ENCODE results near the gene LGR4. TPM values are rescaled to one million over a fixed set of nuclear protein-coding genes. Genes with fewer than 3 reads are reported as not detected.
"Not testable (repeated sequence)": the region's sequence is repeated elsewhere in the genome, so short reads cannot be mapped to it uniquely, and the experiment has no call there.

The LGR4 gene
- total RNA-seq, 1 donor from 2014 or later, result 154 TPM

- no peak for DNase-seq (ENCODE audit: low spot score, unreplicated experiment)
- Mint-ChIP-seq H3K9me3 (ENCODE audit: low read depth) (peaks cover 2% of the 10 kb centered on the region), H3K4me1 (ENCODE audit: low read depth) (peaks cover 41% of the 10 kb centered on the region), H3K27me3 (no peaks in the 10 kb centered on the region), H3K36me3 (ENCODE audit: insufficient read depth) (peaks cover 17% of the 10 kb centered on the region), H3K27ac (peak overlapping the region; percentile 60), H3K4me3 (ENCODE audit: low read depth) (no peak overlapping the region)
- no peak for TF ChIP-seq CTCF (IDR thresholded peaks at IDR 0.05; ENCODE audit: unreplicated experiment)
These were observed 20.4 kb downstream of the LGR4 start for GRCh38 chr11:27452147-27452546.

GRCh38 chr11:27451244-27451965 is 21.2 kb downstream of the LGR4 start:
- peaks cover 2% of the 10 kb centered on the region for H3K9me3 Mint-ChIP-seq (ENCODE audit: low read depth)
- H3K4me1 Mint-ChIP-seq (ENCODE audit: low read depth), result peaks cover 34% of the 10 kb centered on the region
- H3K27me3 Mint-ChIP-seq, result no peaks in the 10 kb centered on the region
- peaks cover 17% of the 10 kb centered on the region for H3K36me3 Mint-ChIP-seq (ENCODE audit: insufficient read depth)
- no peak for TF ChIP-seq CTCF (IDR thresholded peaks at IDR 0.05; ENCODE audit: unreplicated experiment)
- H3K4me3 Mint-ChIP-seq (ENCODE audit: low read depth), result no peak overlapping the region
- peak overlapping the region; percentile 31 for H3K27ac Mint-ChIP-seq
- no peak for DNase-seq (ENCODE audit: low spot score, unreplicated experiment)

- not testable (repeated sequence) for H3K9me3 Mint-ChIP-seq (ENCODE audit: low read depth); H3K4me3 Mint-ChIP-seq (ENCODE audit: low read depth); DNase-seq (ENCODE audit: low spot score, unreplicated experiment); H3K27ac Mint-ChIP-seq; H3K27me3 Mint-ChIP-seq
- Mint-ChIP-seq H3K36me3 (ENCODE audit: insufficient read depth) (peaks cover 10% of the 10 kb centered on the region), H3K4me1 (ENCODE audit: low read depth) (peaks cover 31% of the 10 kb centered on the region)
These were observed 24.4 kb downstream of the LGR4 start for GRCh38 chr11:27448184-27448540.

GRCh38 chr11:27447288-27448183 is 25.1 kb downstream of the LGR4 start:
- Mint-ChIP-seq H3K4me3 (ENCODE audit: low read depth) (no peak overlapping the region), H3K27me3 (no peaks in the 10 kb centered on the region), H3K36me3 (ENCODE audit: insufficient read depth) (peaks cover 10% of the 10 kb centered on the region), H3K4me1 (ENCODE audit: low read depth) (peaks cover 34% of the 10 kb centered on the region), H3K27ac (no peak overlapping the region), H3K9me3 (ENCODE audit: low read depth) (no peaks in the 10 kb centered on the region)
- DNase-seq (ENCODE audit: low spot score, unreplicated experiment), result no peak
- no peak for TF ChIP-seq CTCF (IDR thresholded peaks at IDR 0.05; ENCODE audit: unreplicated experiment)

GRCh38 chr11:27445625-27446024 is 27.0 kb downstream of the LGR4 start:
- TF ChIP-seq CTCF (IDR thresholded peaks at IDR 0.05; ENCODE audit: unreplicated experiment), result no peak
- H3K4me1 Mint-ChIP-seq (ENCODE audit: low read depth), result peaks cover 31% of the 10 kb centered on the region
- peak overlapping the region; percentile 65 for H3K27ac Mint-ChIP-seq
- H3K9me3 Mint-ChIP-seq (ENCODE audit: low read depth), result no peaks in the 10 kb centered on the region
- no peaks in the 10 kb centered on the region for H3K27me3 Mint-ChIP-seq
- no peak for DNase-seq (ENCODE audit: low spot score, unreplicated experiment)
- H3K4me3 Mint-ChIP-seq (ENCODE audit: low read depth), result no peak overlapping the region
- H3K36me3 Mint-ChIP-seq (ENCODE audit: insufficient read depth), result peaks cover 7% of the 10 kb centered on the region
